SKM-1 treated with dmso at 0.1 percent for 144 hours (cell line): ENCODE measurements around the gene TMC2.
"Not testable (repeated sequence)": the region's sequence is repeated elsewhere in the genome, so short reads cannot be mapped to it uniquely, and the experiment has no call there.

Source experiments
- DNase-seq: peaks from one replicate; lab custom pipeline; 2025; ENCODE audit not compliant: unreplicated experiment; lab: John Stamatoyannopoulos, UW

TMC2 gene

GRCh38 chr20:2536560-2536986 lies at the start of gene TMC2:
TSS of gene TMC2 (plus strand) at chr20:2536573. CDS start at chr20:2536622, 49 bp downstream.
- no peak for DNase-seq

- not testable (repeated sequence) for DNase-seq
Measured at GRCh38 chr20:2502808-2503384, 33.5 kb upstream of the TMC2 start.

- DNase-seq: not testable (repeated sequence)
Measured at GRCh38 chr20:2504803-2505202, 31.6 kb upstream of the TMC2 start.

- DNase-seq: not testable (repeated sequence)
Measured at GRCh38 chr20:2506426-2506825, 29.9 kb upstream of the TMC2 start.

- no peak for DNase-seq
Measured at GRCh38 chr20:2507464-2507863, 28.9 kb upstream of the TMC2 start.

- DNase-seq: no peak
Measured at GRCh38 chr20:2507875-2508630, 28.3 kb upstream of the TMC2 start.

- peak; percentile 38 for DNase-seq
Measured at GRCh38 chr20:2508631-2509467, 27.5 kb upstream of the TMC2 start, which contains the start of gene ZNF343. TSS of gene ZNF343 (minus strand) at chr20:2508915. CDS start at chr20:2493895, 15,020 bp downstream.

- DNase-seq: no peak
Measured at GRCh38 chr20:2509468-2509781, 26.9 kb upstream of the TMC2 start.

GRCh38 chr20:2509794-2510193 lies 26.6 kb upstream of the TMC2 start:
- DNase-seq: no peak

- no peak for DNase-seq
Measured at GRCh38 chr20:2515203-2515602, 21.2 kb upstream of the TMC2 start.

GRCh38 chr20:2516399-2516798 lies 20.0 kb upstream of the TMC2 start:
- no peak for DNase-seq

GRCh38 chr20:2518096-2518495 lies 18.3 kb upstream of the TMC2 start:
- DNase-seq: no peak

- DNase-seq: no peak
Measured at GRCh38 chr20:2518558-2518957, 17.8 kb upstream of the TMC2 start.

- no peak for DNase-seq
Measured at GRCh38 chr20:2519115-2519809, 17.1 kb upstream of the TMC2 start.

- DNase-seq: no peak
Measured at GRCh38 chr20:2520617-2521016, 15.8 kb upstream of the TMC2 start.

- peak; percentile 4 for DNase-seq
Measured at GRCh38 chr20:2521369-2522305, 14.7 kb upstream of the TMC2 start.

- DNase-seq: not testable (repeated sequence)
Measured at GRCh38 chr20:2522826-2523429, 13.4 kb upstream of the TMC2 start.

GRCh38 chr20:2523919-2524708 lies 12.3 kb upstream of the TMC2 start:
- peak; percentile 53 for DNase-seq
